ENCODE data around the gene LUC7L3. TPM values are rescaled to one million over a fixed set of nuclear protein-coding genes. Genes with fewer than 3 reads are reported as not detected.

The LUC7L3 gene
- total RNA-seq, 1 experiment from 2014 or later = 136 TPM

GRCh38 chr17:50681263-50682200, 37.9 kb upstream of the LUC7L3 start:
- no peaks in the 10 kb centered on the region for H3K36me3 ChIP-seq (ENCODE audit: control insufficient read depth, insufficient read depth, low read length)
- H3K9me3 ChIP-seq (ENCODE audit: control insufficient read depth, insufficient read depth, low read depth, low read length) = no peaks in the 10 kb centered on the region
- TF ChIP-seq TCF7L2 (IDR thresholded peaks at IDR 0.05; ENCODE audit: low read depth, low read length) (no peak), CTCF (IDR thresholded peaks at IDR 0.05) (no peak; the same call in 1 of the 2 replicates), SIN3A (IDR thresholded peaks at IDR 0.05; ENCODE audit: borderline replicate concordance, insufficient read depth, low read depth, low read length) (no peak)
- TF ChIP-seq, protein P1, sequence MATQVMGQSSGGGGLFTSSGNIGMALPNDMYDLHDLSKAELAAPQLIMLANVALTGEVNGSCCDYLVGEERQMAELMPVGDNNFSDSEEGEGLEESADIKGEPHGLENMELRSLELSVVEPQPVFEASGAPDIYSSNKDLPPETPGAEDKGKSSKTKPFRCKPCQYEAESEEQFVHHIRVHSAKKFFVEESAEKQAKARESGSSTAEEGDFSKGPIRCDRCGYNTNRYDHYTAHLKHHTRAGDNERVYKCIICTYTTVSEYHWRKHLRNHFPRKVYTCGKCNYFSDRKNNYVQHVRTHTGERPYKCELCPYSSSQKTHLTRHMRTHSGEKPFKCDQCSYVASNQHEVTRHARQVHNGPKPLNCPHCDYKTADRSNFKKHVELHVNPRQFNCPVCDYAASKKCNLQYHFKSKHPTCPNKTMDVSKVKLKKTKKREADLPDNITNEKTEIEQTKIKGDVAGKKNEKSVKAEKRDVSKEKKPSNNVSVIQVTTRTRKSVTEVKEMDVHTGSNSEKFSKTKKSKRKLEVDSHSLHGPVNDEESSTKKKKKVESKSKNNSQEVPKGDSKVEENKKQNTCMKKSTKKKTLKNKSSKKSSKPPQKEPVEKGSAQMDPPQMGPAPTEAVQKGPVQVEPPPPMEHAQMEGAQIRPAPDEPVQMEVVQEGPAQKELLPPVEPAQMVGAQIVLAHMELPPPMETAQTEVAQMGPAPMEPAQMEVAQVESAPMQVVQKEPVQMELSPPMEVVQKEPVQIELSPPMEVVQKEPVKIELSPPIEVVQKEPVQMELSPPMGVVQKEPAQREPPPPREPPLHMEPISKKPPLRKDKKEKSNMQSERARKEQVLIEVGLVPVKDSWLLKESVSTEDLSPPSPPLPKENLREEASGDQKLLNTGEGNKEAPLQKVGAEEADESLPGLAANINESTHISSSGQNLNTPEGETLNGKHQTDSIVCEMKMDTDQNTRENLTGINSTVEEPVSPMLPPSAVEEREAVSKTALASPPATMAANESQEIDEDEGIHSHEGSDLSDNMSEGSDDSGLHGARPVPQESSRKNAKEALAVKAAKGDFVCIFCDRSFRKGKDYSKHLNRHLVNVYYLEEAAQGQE (IDR thresholded peaks at IDR 0.05; ENCODE audit: insufficient read depth in 1 of 2, low read depth in 2 of 2, low read length in 1 of 2) = no peak
- POLR2A ChIA-PET = interaction anchor here (0.6 kb wide), 1 partner anchor 175 kb away, joined by 7 read pairs; no protein-coding TSS in a partner anchor
- ATAC-seq (peak; percentile 78), DNase-seq (ENCODE audit: low read depth, low spot score) (no peak)
- H3K27ac ChIP-seq (ENCODE audit: low read length) = peak overlapping the region; percentile 52
- no TSS peak for BruUV-seq (replicated peaks)
- H3K27me3 ChIP-seq (ENCODE audit: control insufficient read depth, insufficient read depth, low read length) = no peaks in the 10 kb centered on the region
- H3K4me1 ChIP-seq (ENCODE audit: control insufficient read depth, insufficient read depth, low read length) = peaks cover 32% of the 10 kb centered on the region
- in situ Hi-C loops (cut with HindIII; ENCODE audit: low pct_unique_long_range_greater_than_20kb, low sequenced_read_pairs) (no loop called here), intact Hi-C loops (cut with micrococcal nuclease; ENCODE audit: unreplicated experiment) (no loop called here)
- no peak overlapping the region for H3K4me3 ChIP-seq (ENCODE audit: low read depth in 2 of 2, low read length in 2 of 2)
- CTCF ChIA-PET = interaction anchor here (0.6 kb wide), 2 partner anchors 34 to 49 kb away, joined by 3 read pairs; no protein-coding TSS in a partner anchor

- DNase-seq (ENCODE audit: low read depth, low spot score) (no peak), ATAC-seq (no peak)
- Histone ChIP-seq H3K4me1 (ENCODE audit: control insufficient read depth, insufficient read depth, low read length) (peaks cover 39% of the 10 kb centered on the region), H3K36me3 (ENCODE audit: control insufficient read depth, insufficient read depth, low read length) (no peaks in the 10 kb centered on the region), H3K27ac (ENCODE audit: low read length) (peak overlapping the region; percentile 44; the same call in 1 of the 2 replicates), H3K4me3 (ENCODE audit: low read depth in 2 of 2, low read length in 2 of 2) (no peak overlapping the region), H3K27me3 (ENCODE audit: control insufficient read depth, insufficient read depth, low read length) (no peaks in the 10 kb centered on the region), H3K9me3 (ENCODE audit: control insufficient read depth, insufficient read depth, low read depth, low read length) (no peaks in the 10 kb centered on the region)
- BruUV-seq (replicated peaks) = no TSS peak
- intact Hi-C loops (cut with micrococcal nuclease; ENCODE audit: unreplicated experiment) = no loop called here
- POLR2A ChIA-PET = no interaction called here
- TF ChIP-seq SIN3A (IDR thresholded peaks at IDR 0.05; ENCODE audit: borderline replicate concordance, insufficient read depth, low read depth, low read length) = no peak
- no peak for TF ChIP-seq POLR2AphosphoS5 (IDR thresholded peaks at IDR 0.05; ENCODE audit: low read depth, low read length)
- TF ChIP-seq CTCF (IDR thresholded peaks at IDR 0.05) = no peak
- no peak for TF ChIP-seq TCF7L2 (IDR thresholded peaks at IDR 0.05; ENCODE audit: low read depth, low read length)
- TF ChIP-seq, protein P1 (IDR thresholded peaks at IDR 0.05; ENCODE audit: insufficient read depth in 1 of 2, low read depth in 2 of 2, low read length in 1 of 2) = no peak
- in situ Hi-C loops (cut with HindIII; ENCODE audit: low pct_unique_long_range_greater_than_20kb, low sequenced_read_pairs) = no loop called here
- CTCF ChIA-PET = interaction anchor here (0.6 kb wide), 1 partner anchor 14 kb away, joined by 3 read pairs; no protein-coding TSS in a partner anchor
Measured at GRCh38 chr17:50682441-50682840, 37.0 kb upstream of the LUC7L3 start.

Data from Panc1 (cell line).